Right lobe of liver (tissue), 6 donors: ENCODE results near the gene PTPRD. TPM values are rescaled to one million over a fixed set of nuclear protein-coding genes. Genes with fewer than 3 reads are reported as not detected.
"Not testable (repeated sequence)": the region's sequence is repeated elsewhere in the genome, so short reads cannot be mapped to it uniquely, and the experiment has no call there.

Source experiments
- ATAC-seq, 4 donors: fragments of 200-7000 bp; cut with Tn5 transposase; one replicate each; pipeline ENCODE4 v1.9.1; 2020; ENCODE audit warnings: mild to moderate bottlenecking in 4 of 4, moderate library complexity in 4 of 4
- DNase-seq, 3 donors: peaks; one replicate each; pipeline ENCODE4 v3.0.0-alpha.2; 2020
- H3K27ac ChIP-seq, 3 donors: fragments of 200-600 bp; one replicate each; pipeline ENCODE4 v1.8.0; 2022
- H3K27me3 ChIP-seq, 2 donors: fragments of 200-600 bp; one replicate each; pipeline ENCODE4 v1.8.0; 2022
- H3K36me3 ChIP-seq, 4 donors: fragments of 200-600 bp; sonication (generic) in 1 of 4; one replicate each; pipeline versions ENCODE4 v1.5.1 to v1.8.0; 2017 to 2022; ENCODE audit warnings: control low read depth in 1 of 4
- H3K4me1 ChIP-seq, 4 donors: fragments of 200-600 bp; sonication (generic) in 1 of 4; one replicate each; pipeline versions ENCODE4 v1.5.1 to v1.8.0; 2017 to 2022; ENCODE audit warnings: control low read depth in 1 of 4
- H3K4me3 ChIP-seq, 3 donors: fragments of 200-600 bp; one replicate each; pipeline ENCODE4 v1.8.0; 2022
- H3K9me3 ChIP-seq, 4 donors: fragments of 200-600 bp; sonication (generic) in 1 of 4; one replicate each; pipeline versions ENCODE4 v1.5.1 to v1.8.0; 2017 to 2022; ENCODE audit warnings: control low read depth in 1 of 4
- CTCF ChIP-seq, 4 donors: fragments of 200-600 bp in 3 of 4; fragments of 450-650 bp in 1 of 4; IDR thresholded peaks; one replicate each; pipeline versions ENCODE4 v1.5.1 to v1.8.0; 2016 to 2022; ENCODE audit warnings: antibody characterized with exemption in 4 of 4, mild to moderate bottlenecking in 2 of 4
- POLR2A ChIP-seq: fragments of 450-650 bp; IDR thresholded peaks from one replicate; pipeline ENCODE4 v1.6.1; 2017; ENCODE audit warnings: antibody characterized with exemption, mild to moderate bottlenecking
- WGBS: methylation state at CpG from one replicate; pipeline ENCODE4 v1.1.6; 2018; ENCODE audit warnings: low coverage, low lambda C conversion rate; ENCODE audit not compliant: insufficient coverage; ENCODE audit errors: missing lambda C conversion rate; 5-methylcytosine and 5-hydroxymethylcytosine counted together
- intact Hi-C, 2 donors: fragments of 100-400 bp; cut with DNase I; formaldehyde crosslinking; loops; one replicate each; pipeline versions ENCODE4 v1.11.2 to v1.14.1; 2022
- total RNA-seq, 6 experiments: library from RNA; depleted of rRNA in 2 of 6; stranded (reverse); fragments of >200 nt in 2 of 6; fragmentation: NEBNext Ultra II Directional in 3 of 6; extraction: Animal tissue kit (Norgen Biotek cat#: 25700) in 3 of 6; gene quantifications; one replicate each; pipeline versions ENCODE4 v1.1.0 to v1.2.4, GENCODE V29; 2016 to 2023
- donor health status: DM: no; HTN: yes; CAD: no.
- donor health status: DM: no; HTN: no; CAD: no.
- donor health status: DM: no; HTN: no; CAD: no.
- donor health status: DM: no; HTN: yes; CAD: no.
- donor health status: DM: no; HTN: yes; CAD: no.

Gene PTPRD
- total RNA-seq, 6 experiments from 2014 or later, result 5.4 to 29.8 (median 13.9) TPM

- 43% methylated on average over 3 of the region's 4 CpGs for WGBS
- TF ChIP-seq POLR2A, result no peak
- no peak for TF ChIP-seq CTCF (IDR thresholded peaks at IDR 0.05)
- Histone ChIP-seq H3K36me3 (no peaks in the 10 kb centered on the region), H3K9me3 (no peaks in the 10 kb centered on the region), H3K4me1 (no peaks in the 10 kb centered on the region), H3K4me3 (no peak overlapping the region), H3K27ac (no peak overlapping the region), H3K27me3 (no peaks in the 10 kb centered on the region)
- no peak for ATAC-seq
- peak in 1 of 3 donors; percentile 15 for DNase-seq
- intact Hi-C loops, result no loop called here
These were observed 123.9 kb downstream of the PTPRD start for GRCh38 chr9:10488937-10489336.

- 39% methylated on average over 2 of the region's 3 CpGs for WGBS
- H3K36me3 ChIP-seq, result no peaks in the 10 kb centered on the region
- TF ChIP-seq CTCF (IDR thresholded peaks at IDR 0.05) (no peak), POLR2A (no peak)
- ATAC-seq, result no peak
- H3K9me3 ChIP-seq, result no peaks in the 10 kb centered on the region
- no peak for DNase-seq
- intact Hi-C loops, result no loop called here
- no peak overlapping the region for H3K27ac ChIP-seq
- H3K4me1 ChIP-seq, result no peaks in the 10 kb centered on the region
- H3K4me3 ChIP-seq, result no peak overlapping the region
- no peaks in the 10 kb centered on the region for H3K27me3 ChIP-seq
These were observed 133.6 kb downstream of the PTPRD start for GRCh38 chr9:10479172-10479571.

GRCh38 chr9:10449201-10449617 lies 163.6 kb downstream of the PTPRD start:
- H3K4me1 ChIP-seq, H3K4me3 ChIP-seq, H3K9me3 ChIP-seq, H3K27me3 ChIP-seq, DNase-seq, intact Hi-C loops, H3K27ac ChIP-seq, ATAC-seq, H3K36me3 ChIP-seq: not testable (repeated sequence)
- WGBS, result no CpG with 5 or more reads among the region's 28 CpGs

DNA sequence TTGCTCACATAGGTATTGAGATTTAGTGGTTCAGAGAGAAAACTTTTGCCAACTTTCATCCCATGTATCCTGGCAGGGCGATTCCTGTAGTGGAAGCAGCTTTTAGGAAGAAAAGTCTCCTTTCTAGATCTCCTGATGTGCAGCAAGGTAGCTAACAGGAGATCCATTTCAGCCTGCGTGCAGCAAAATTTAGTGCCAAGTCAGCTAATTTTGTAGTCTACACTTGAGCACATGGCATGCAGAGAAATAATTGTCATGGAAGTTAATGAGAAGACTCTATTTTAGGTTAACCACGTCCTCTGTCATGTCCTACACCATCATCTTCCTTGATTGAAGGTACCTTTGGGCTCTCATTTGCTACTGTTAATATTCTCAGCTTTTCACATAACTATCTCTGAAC lies 165.8 kb downstream of the PTPRD start:
- Histone ChIP-seq H3K27me3 (no peaks in the 10 kb centered on the region), H3K36me3 (no peaks in the 10 kb centered on the region), H3K4me1 (no peaks in the 10 kb centered on the region), H3K9me3 (no peaks in the 10 kb centered on the region), H3K27ac (no peak overlapping the region), H3K4me3 (no peak overlapping the region)
- intact Hi-C loops, result no loop called here
- DNase-seq (no peak), ATAC-seq (no peak)
- WGBS, result 40% methylated on average over 3 of the region's 3 CpGs
- TF ChIP-seq POLR2A, result no peak
- no peak for TF ChIP-seq CTCF (IDR thresholded peaks at IDR 0.05)

DNA sequence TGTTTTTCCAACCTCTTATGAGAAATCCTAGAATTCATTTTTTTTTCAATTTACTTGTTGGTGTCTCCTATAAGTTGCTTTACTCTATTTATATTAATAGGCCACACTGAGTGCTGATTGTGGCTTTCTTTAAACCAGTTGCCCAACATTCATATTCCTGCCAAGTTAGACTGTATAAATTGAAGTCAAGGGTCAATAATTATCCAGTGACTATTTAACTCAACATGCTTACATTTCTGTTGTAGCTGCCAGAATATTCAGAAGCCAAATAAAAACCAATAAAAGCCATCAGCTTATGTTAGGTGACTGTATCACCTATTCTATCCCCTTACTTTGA lies 169.0 kb downstream of the PTPRD start:
- intact Hi-C loops, result no loop called here
- Histone ChIP-seq H3K4me1 (no peaks in the 10 kb centered on the region), H3K36me3 (no peaks in the 10 kb centered on the region), H3K27me3 (no peaks in the 10 kb centered on the region), H3K4me3 (no peak overlapping the region), H3K9me3 (no peaks in the 10 kb centered on the region), H3K27ac (no peak overlapping the region)
- TF ChIP-seq CTCF (IDR thresholded peaks at IDR 0.05) (no peak), POLR2A (no peak)
- no peak for ATAC-seq
- no peak for DNase-seq
